ENCODE results near the gene CYBA.

CYBA gene

GRCh38 chr16:88608076-88608475, 42.8 kb downstream of the CYBA start:
- no peak for TF ChIP-seq CTCF (IDR thresholded peaks at IDR 0.05; ENCODE audit: low read depth, low read length)
- no peak for DNase-seq (ENCODE audit: low read depth, low spot score)
- no peak overlapping the region for H3K4me3 ChIP-seq (ENCODE audit: low read depth, low read length)
- in situ Hi-C loops (cut with HindIII; ENCODE audit: low sequenced_read_pairs), result no loop called here

- H3K4me3 ChIP-seq (ENCODE audit: low read depth, low read length), result no peak overlapping the region
- TF ChIP-seq CTCF (IDR thresholded peaks at IDR 0.05; ENCODE audit: low read depth, low read length), result no peak
- no peak for DNase-seq (ENCODE audit: low read depth, low spot score)
- in situ Hi-C loops (cut with HindIII; ENCODE audit: low sequenced_read_pairs), result no loop called here
Observed at GRCh38 chr16:88606148-88606757, 44.6 kb downstream of the CYBA start.

- DNase-seq (ENCODE audit: low read depth, low spot score), result no peak
- in situ Hi-C loops (cut with HindIII; ENCODE audit: low sequenced_read_pairs), result no loop called here
- no peak for TF ChIP-seq CTCF (IDR thresholded peaks at IDR 0.05; ENCODE audit: low read depth, low read length)
- H3K4me3 ChIP-seq (ENCODE audit: low read depth, low read length), result no peak overlapping the region
Observed at GRCh38 chr16:88605186-88606147, 45.4 kb downstream of the CYBA start.

- no peak for TF ChIP-seq CTCF (IDR thresholded peaks at IDR 0.05; ENCODE audit: low read depth, low read length)
- in situ Hi-C loops (cut with HindIII; ENCODE audit: low sequenced_read_pairs), result no loop called here
- H3K4me3 ChIP-seq (ENCODE audit: low read depth, low read length), result no peak overlapping the region
- DNase-seq (ENCODE audit: low read depth, low spot score), result no peak
Observed at GRCh38 chr16:88602091-88602490, 48.8 kb downstream of the CYBA start.

- in situ Hi-C loops (cut with HindIII; ENCODE audit: low sequenced_read_pairs), result no loop called here
- no peak for TF ChIP-seq CTCF (IDR thresholded peaks at IDR 0.05; ENCODE audit: low read depth, low read length)
- DNase-seq (ENCODE audit: low read depth, low spot score), result no peak
- H3K4me3 ChIP-seq (ENCODE audit: low read depth, low read length), result no peak overlapping the region
Observed at GRCh38 chr16:88601313-88602036, 49.4 kb downstream of the CYBA start.

GRCh38 chr16:88600539-88600896, 50.3 kb downstream of the CYBA start:
- in situ Hi-C loops (cut with HindIII; ENCODE audit: low sequenced_read_pairs), result no loop called here
- no peak for DNase-seq (ENCODE audit: low read depth, low spot score)
- TF ChIP-seq CTCF (IDR thresholded peaks at IDR 0.05; ENCODE audit: low read depth, low read length), result no peak
- no peak overlapping the region for H3K4me3 ChIP-seq (ENCODE audit: low read depth, low read length)

Measured in astrocyte of the spinal cord (primary cell).